OCI-LY7 (cell line): Measurements from ENCODE around the gene TENT5A.

Source experiments
- CTCF ChIP-seq: fragments of 200-600 bp; sonication (generic); conservative IDR thresholded peaks from 2 replicates; pipeline ENCODE4 v1.5.1; 2014; ENCODE audit warnings: mild to moderate bottlenecking, antibody characterized with exemption, low read length, moderate library complexity, mixed read lengths
- EZH2phosphoT487 ChIP-seq: fragments of 200-600 bp; sonication (generic); IDR thresholded peaks from 2 replicates; pipeline ENCODE4 v1.6.1; 2018; ENCODE audit warnings: low read depth, borderline replicate concordance, mild to moderate bottlenecking, mixed run types, antibody characterized with exemption, low read length, moderate library complexity, mixed read lengths

- TF ChIP-seq CTCF (no peak), EZH2phosphoT487 (no peak)
Measured at GRCh38 chr6:81774542-81774941, 22.1 kb upstream of the TENT5A start.
